Measurements from ENCODE around the gene CALN1. TPM values are rescaled to one million over a fixed set of nuclear protein-coding genes. Genes with fewer than 3 reads are reported as not detected.

CALN1 gene
- total and polyA plus RNA-seq, 2 of the 8 experiments (the other 6 are each of a cell fraction or from before 2014, with no cell fraction given), result 6.4 to 15.2 TPM

DNA sequence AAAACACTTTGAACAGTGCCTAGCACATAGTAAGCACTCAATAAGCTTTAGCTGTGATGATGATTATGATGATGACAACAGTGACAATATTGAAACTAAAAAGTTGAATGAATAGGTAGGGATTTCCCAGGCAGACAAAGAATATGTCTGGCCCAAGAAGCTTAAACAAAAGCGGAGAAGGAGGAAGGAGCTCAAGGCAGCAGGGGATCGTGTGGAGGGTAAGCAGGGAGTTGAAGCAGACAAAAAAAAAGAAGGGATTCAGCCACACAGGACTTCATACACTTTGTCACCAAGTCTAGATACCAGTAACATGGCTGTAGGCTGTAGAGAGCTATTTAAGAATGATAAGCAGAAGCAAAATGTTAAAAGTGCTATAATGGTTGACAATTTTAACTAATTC is 144.0 kb downstream of the CALN1 start (continued):
- TF ChIP-seq USF2 (IDR thresholded peaks at IDR 0.05; ENCODE audit: low read length) (no peak), RNF2 (IDR thresholded peaks at IDR 0.05; ENCODE audit: borderline replicate concordance, low read depth, low read length, missing control alignments, poor library complexity, severe bottlenecking) (no peak), POLR2AphosphoS5 (IDR thresholded peaks at IDR 0.05; ENCODE audit: low read depth, low read length) (no peak), CHD1 (IDR thresholded peaks at IDR 0.05; ENCODE audit: low read depth, low read length) (no peak), CREB1 (IDR thresholded peaks at IDR 0.05) (no peak), PHF8 (conservative IDR thresholded peaks at IDR 0.05; ENCODE audit: low read depth, low read length) (no peak)
- TF ChIP-seq, protein P1, sequence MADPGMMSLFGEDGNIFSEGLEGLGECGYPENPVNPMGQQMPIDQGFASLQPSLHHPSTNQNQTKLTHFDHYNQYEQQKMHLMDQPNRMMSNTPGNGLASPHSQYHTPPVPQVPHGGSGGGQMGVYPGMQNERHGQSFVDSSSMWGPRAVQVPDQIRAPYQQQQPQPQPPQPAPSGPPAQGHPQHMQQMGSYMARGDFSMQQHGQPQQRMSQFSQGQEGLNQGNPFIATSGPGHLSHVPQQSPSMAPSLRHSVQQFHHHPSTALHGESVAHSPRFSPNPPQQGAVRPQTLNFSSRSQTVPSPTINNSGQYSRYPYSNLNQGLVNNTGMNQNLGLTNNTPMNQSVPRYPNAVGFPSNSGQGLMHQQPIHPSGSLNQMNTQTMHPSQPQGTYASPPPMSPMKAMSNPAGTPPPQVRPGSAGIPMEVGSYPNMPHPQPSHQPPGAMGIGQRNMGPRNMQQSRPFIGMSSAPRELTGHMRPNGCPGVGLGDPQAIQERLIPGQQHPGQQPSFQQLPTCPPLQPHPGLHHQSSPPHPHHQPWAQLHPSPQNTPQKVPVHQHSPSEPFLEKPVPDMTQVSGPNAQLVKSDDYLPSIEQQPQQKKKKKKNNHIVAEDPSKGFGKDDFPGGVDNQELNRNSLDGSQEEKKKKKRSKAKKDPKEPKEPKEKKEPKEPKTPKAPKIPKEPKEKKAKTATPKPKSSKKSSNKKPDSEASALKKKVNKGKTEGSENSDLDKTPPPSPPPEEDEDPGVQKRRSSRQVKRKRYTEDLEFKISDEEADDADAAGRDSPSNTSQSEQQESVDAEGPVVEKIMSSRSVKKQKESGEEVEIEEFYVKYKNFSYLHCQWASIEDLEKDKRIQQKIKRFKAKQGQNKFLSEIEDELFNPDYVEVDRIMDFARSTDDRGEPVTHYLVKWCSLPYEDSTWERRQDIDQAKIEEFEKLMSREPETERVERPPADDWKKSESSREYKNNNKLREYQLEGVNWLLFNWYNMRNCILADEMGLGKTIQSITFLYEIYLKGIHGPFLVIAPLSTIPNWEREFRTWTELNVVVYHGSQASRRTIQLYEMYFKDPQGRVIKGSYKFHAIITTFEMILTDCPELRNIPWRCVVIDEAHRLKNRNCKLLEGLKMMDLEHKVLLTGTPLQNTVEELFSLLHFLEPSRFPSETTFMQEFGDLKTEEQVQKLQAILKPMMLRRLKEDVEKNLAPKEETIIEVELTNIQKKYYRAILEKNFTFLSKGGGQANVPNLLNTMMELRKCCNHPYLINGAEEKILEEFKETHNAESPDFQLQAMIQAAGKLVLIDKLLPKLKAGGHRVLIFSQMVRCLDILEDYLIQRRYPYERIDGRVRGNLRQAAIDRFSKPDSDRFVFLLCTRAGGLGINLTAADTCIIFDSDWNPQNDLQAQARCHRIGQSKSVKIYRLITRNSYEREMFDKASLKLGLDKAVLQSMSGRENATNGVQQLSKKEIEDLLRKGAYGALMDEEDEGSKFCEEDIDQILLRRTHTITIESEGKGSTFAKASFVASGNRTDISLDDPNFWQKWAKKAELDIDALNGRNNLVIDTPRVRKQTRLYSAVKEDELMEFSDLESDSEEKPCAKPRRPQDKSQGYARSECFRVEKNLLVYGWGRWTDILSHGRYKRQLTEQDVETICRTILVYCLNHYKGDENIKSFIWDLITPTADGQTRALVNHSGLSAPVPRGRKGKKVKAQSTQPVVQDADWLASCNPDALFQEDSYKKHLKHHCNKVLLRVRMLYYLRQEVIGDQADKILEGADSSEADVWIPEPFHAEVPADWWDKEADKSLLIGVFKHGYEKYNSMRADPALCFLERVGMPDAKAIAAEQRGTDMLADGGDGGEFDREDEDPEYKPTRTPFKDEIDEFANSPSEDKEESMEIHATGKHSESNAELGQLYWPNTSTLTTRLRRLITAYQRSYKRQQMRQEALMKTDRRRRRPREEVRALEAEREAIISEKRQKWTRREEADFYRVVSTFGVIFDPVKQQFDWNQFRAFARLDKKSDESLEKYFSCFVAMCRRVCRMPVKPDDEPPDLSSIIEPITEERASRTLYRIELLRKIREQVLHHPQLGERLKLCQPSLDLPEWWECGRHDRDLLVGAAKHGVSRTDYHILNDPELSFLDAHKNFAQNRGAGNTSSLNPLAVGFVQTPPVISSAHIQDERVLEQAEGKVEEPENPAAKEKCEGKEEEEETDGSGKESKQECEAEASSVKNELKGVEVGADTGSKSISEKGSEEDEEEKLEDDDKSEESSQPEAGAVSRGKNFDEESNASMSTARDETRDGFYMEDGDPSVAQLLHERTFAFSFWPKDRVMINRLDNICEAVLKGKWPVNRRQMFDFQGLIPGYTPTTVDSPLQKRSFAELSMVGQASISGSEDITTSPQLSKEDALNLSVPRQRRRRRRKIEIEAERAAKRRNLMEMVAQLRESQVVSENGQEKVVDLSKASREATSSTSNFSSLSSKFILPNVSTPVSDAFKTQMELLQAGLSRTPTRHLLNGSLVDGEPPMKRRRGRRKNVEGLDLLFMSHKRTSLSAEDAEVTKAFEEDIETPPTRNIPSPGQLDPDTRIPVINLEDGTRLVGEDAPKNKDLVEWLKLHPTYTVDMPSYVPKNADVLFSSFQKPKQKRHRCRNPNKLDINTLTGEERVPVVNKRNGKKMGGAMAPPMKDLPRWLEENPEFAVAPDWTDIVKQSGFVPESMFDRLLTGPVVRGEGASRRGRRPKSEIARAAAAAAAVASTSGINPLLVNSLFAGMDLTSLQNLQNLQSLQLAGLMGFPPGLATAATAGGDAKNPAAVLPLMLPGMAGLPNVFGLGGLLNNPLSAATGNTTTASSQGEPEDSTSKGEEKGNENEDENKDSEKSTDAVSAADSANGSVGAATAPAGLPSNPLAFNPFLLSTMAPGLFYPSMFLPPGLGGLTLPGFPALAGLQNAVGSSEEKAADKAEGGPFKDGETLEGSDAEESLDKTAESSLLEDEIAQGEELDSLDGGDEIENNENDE (IDR thresholded peaks at IDR 0.05; ENCODE audit: insufficient replicate concordance, low read length), result no peak

Measured in H1 (cell line).